ENCODE measurements around the gene ELAVL3. TPM values are rescaled to one million over a fixed set of nuclear protein-coding genes. Genes with fewer than 3 reads are reported as not detected.

The ELAVL3 gene
- total and polyA plus RNA-seq, 2 of the 8 experiments (the other 6 are each of a cell fraction or from before 2014, with no cell fraction given): 0.80 to 1.0 TPM

DNA sequence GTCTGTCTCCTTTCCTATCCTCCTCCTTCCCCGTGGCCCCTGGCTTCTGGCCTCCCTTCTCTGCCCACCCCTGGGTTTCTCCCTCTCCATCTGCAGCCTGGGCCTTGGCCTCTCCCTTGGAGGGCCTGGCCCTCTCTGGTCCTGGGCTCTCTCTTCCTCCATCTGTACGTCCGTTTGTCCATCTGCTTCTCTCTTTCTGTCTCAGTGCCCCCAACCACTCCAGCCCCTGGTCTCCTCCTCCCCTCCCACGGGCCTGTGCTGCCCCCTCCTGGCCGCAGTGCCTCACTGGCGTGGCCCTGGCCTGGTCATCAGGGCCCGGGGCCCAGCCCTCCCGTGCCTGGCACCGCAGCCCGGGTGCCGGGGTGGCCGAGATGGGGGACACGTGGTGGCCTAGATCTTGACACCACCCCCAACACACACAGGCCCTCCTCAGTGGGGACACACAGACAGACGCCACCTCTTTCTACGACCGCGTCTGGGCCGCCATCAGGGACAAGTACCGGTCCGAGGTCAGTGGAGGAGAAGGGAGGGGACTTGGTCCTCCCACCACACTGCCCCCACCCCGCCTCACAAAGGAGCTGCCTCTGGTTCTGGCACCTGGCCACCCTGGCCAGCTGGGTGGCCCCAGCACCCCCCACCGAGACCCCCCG lies 34.1 kb downstream of the ELAVL3 start (continued):
- TF ChIP-seq, protein P1, sequence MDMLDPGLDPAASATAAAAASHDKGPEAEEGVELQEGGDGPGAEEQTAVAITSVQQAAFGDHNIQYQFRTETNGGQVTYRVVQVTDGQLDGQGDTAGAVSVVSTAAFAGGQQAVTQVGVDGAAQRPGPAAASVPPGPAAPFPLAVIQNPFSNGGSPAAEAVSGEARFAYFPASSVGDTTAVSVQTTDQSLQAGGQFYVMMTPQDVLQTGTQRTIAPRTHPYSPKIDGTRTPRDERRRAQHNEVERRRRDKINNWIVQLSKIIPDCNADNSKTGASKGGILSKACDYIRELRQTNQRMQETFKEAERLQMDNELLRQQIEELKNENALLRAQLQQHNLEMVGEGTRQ (IDR thresholded peaks at IDR 0.05; ENCODE audit: low read length): no peak
- no peak for TF ChIP-seq POU5F1 (IDR thresholded peaks at IDR 0.05; ENCODE audit: low read depth, low read length)
- peak; percentile 90 to 95 for TF ChIP-seq RAD21 (IDR thresholded peaks at IDR 0.05 in 1 of 2, conservative IDR thresholded peaks at IDR 0.05 in 1 of 2; ENCODE audit: low read depth in 2 of 2, low read length in 2 of 2)
- TF ChIP-seq, protein P2, sequence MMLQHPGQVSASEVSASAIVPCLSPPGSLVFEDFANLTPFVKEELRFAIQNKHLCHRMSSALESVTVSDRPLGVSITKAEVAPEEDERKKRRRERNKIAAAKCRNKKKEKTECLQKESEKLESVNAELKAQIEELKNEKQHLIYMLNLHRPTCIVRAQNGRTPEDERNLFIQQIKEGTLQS (IDR thresholded peaks at IDR 0.05; ENCODE audit: insufficient read depth, low read depth, low read length): no peak
- no peak for TF ChIP-seq KDM5A (IDR thresholded peaks at IDR 0.05; ENCODE audit: low read length)
